DLD1 (cell line): ENCODE measurements around the gene EIF3CL.
"Not testable (repeated sequence)": the region's sequence is repeated elsewhere in the genome, so short reads cannot be mapped to it uniquely, and the experiment has no call there.

Source experiments
- in situ Hi-C: cut with HindIII; loops from 2 replicates; pipeline ENCODE4 v1.10.0; 2017; ENCODE audit warnings: low sequenced_read_pairs

The EIF3CL gene

GRCh38 chr16:28403220-28404072, at the start of gene EIF3CL:
Gene EIF3CL (minus strand): TSS chr16:28403841. CDS start chr16:28403618, 223 bp downstream.
- in situ Hi-C loops, result not testable (repeated sequence)

GRCh38 chr16:28447081-28447480, 43.4 kb upstream of the EIF3CL start:
- in situ Hi-C loops, result not testable (repeated sequence)

GRCh38 chr16:28446388-28446787, 42.7 kb upstream of the EIF3CL start:
- in situ Hi-C loops, result not testable (repeated sequence)

- in situ Hi-C loops, result not testable (repeated sequence)
These were observed 40.3 kb upstream of the EIF3CL start for GRCh38 chr16:28443943-28444342.

- in situ Hi-C loops, result not testable (repeated sequence)
These were observed 35.3 kb upstream of the EIF3CL start for GRCh38 chr16:28438899-28439298.

GRCh38 chr16:28435340-28435739, 31.7 kb upstream of the EIF3CL start:
- in situ Hi-C loops, result not testable (repeated sequence)

- in situ Hi-C loops, result not testable (repeated sequence)
These were observed 22.5 kb upstream of the EIF3CL start for GRCh38 chr16:28426060-28426680.

- in situ Hi-C loops, result not testable (repeated sequence)
These were observed 17.6 kb upstream of the EIF3CL start for GRCh38 chr16:28421071-28421750.

GRCh38 chr16:28417033-28417432, 13.4 kb upstream of the EIF3CL start:
- in situ Hi-C loops, result not testable (repeated sequence)

- in situ Hi-C loops, result not testable (repeated sequence)
These were observed 10.9 kb upstream of the EIF3CL start for GRCh38 chr16:28414530-28414929.

GRCh38 chr16:28413585-28413984, 9.9 kb upstream of the EIF3CL start:
- in situ Hi-C loops, result not testable (repeated sequence)

- in situ Hi-C loops, result not testable (repeated sequence)
These were observed 11.6 kb downstream of the EIF3CL start for GRCh38 chr16:28392054-28392453.

GRCh38 chr16:28382177-28382867, 21.3 kb downstream of the EIF3CL start:
- in situ Hi-C loops, result not testable (repeated sequence)

- in situ Hi-C loops, result not testable (repeated sequence)
These were observed 25.8 kb downstream of the EIF3CL start for GRCh38 chr16:28377822-28378221.

- in situ Hi-C loops, result not testable (repeated sequence)
These were observed 26.5 kb downstream of the EIF3CL start for GRCh38 chr16:28377108-28377625.

- in situ Hi-C loops, result not testable (repeated sequence)
These were observed 28.5 kb downstream of the EIF3CL start for GRCh38 chr16:28375115-28375514.

- in situ Hi-C loops, result not testable (repeated sequence)
These were observed 29.4 kb downstream of the EIF3CL start for GRCh38 chr16:28374281-28374680.

- in situ Hi-C loops, result not testable (repeated sequence)
These were observed 35.7 kb downstream of the EIF3CL start for GRCh38 chr16:28367926-28368325.

GRCh38 chr16:28364268-28365173, 39.1 kb downstream of the EIF3CL start:
- in situ Hi-C loops, result not testable (repeated sequence)

- in situ Hi-C loops, result not testable (repeated sequence)
These were observed 40.2 kb downstream of the EIF3CL start, which contains the start of gene NPIPB6 for GRCh38 chr16:28363408-28363807. Gene NPIPB6 (minus strand): TSS chr16:28363508. CDS start chr16:28362822, 686 bp downstream.
